GM23338 (cell line): Measurements from ENCODE around the gene SF1. TPM values are rescaled to one million over a fixed set of nuclear protein-coding genes. Genes with fewer than 3 reads are reported as not detected.

Source experiments
- ATAC-seq: fragments of 200-7000 bp; cut with Tn5 transposase; 3 replicates; pipeline ENCODE4 v1.9.1; 2020
- DNase-seq: peaks from one replicate; pipeline ENCODE4 v3.0.0-alpha.2; 2015; ENCODE audit warnings: low spot score
- H2AFZ ChIP-seq: fragments of 200-600 bp; sonication (generic); 2 replicates; pipeline ENCODE4 v1.8.0; 2016; ENCODE audit warnings: antibody characterized with exemption, mild to moderate bottlenecking, moderate library complexity
- H3F3A ChIP-seq: fragments of 200-600 bp; sonication (generic); replicated peaks from 2 replicates; pipeline ENCODE4 v1.8.0; 2017; ENCODE audit warnings: antibody characterized with exemption, mixed run types, low read depth
- H3K27ac ChIP-seq: fragments of 200-600 bp; sonication (generic); 2 replicates; pipeline ENCODE4 v1.6.1; 2016; ENCODE audit warnings: low read depth
- H3K27me3 ChIP-seq: fragments of 200-600 bp; sonication (generic); 2 replicates; pipeline ENCODE4 v1.8.0; 2016; ENCODE audit warnings: mild to moderate bottlenecking, mixed run types, moderate library complexity; ENCODE audit not compliant: insufficient read depth
- H3K36me3 ChIP-seq: fragments of 200-600 bp; sonication (generic); 2 replicates; pipeline ENCODE4 v1.8.0; 2016; ENCODE audit warnings: mild to moderate bottlenecking; ENCODE audit not compliant: insufficient read depth
- H3K4me1 ChIP-seq: fragments of 200-600 bp; sonication (generic); 2 replicates; pipeline ENCODE4 v1.8.0; 2016; ENCODE audit warnings: mild to moderate bottlenecking, moderate library complexity; ENCODE audit not compliant: insufficient read depth
- H3K4me2 ChIP-seq: fragments of 200-600 bp; sonication (generic); 2 replicates; pipeline ENCODE4 v1.7.1; 2017; ENCODE audit warnings: mixed run types
- H3K4me3 ChIP-seq: fragments of 200-600 bp; sonication (generic); 2 replicates; pipeline ENCODE4 v1.6.1; 2016; ENCODE audit warnings: mixed run types
- H3K79me2 ChIP-seq: fragments of 200-600 bp; sonication (generic); replicated peaks from 2 replicates; pipeline ENCODE4 v1.8.0; 2017; ENCODE audit warnings: mild to moderate bottlenecking; ENCODE audit not compliant: insufficient read depth
- H3K9me2 ChIP-seq: fragments of 200-600 bp; sonication (generic); 2 replicates; pipeline ENCODE4 v1.8.0; 2017; ENCODE audit not compliant: insufficient read depth
- H4K20me1 ChIP-seq: fragments of 200-600 bp; sonication (generic); replicated peaks from 2 replicates; pipeline ENCODE4 v1.8.0; 2017; ENCODE audit warnings: mild to moderate bottlenecking; ENCODE audit not compliant: insufficient read depth
- H3K27ac Mint-ChIP-seq: 2 replicates; pipeline ENCODE4 v1.8.0; 2020; ENCODE audit warnings: inconsistent platforms, mild to moderate bottlenecking, moderate library complexity, mixed read lengths
- H3K27me3 Mint-ChIP-seq: 3 replicates; pipeline ENCODE4 v1.8.0; 2022; ENCODE audit warnings: low read depth, mild to moderate bottlenecking, moderate library complexity, mixed read lengths, inconsistent platforms; ENCODE audit not compliant: insufficient read depth, poor library complexity
- H3K36me3 Mint-ChIP-seq: 3 replicates; pipeline ENCODE4 v1.8.0; 2021; ENCODE audit warnings: low read depth, mild to moderate bottlenecking, inconsistent platforms, moderate library complexity, mixed read lengths
- H3K4me1 Mint-ChIP-seq: 3 replicates; pipeline ENCODE4 v1.8.0; 2020; ENCODE audit warnings: mild to moderate bottlenecking, inconsistent platforms, mixed read lengths
- H3K4me3 Mint-ChIP-seq: 3 replicates; pipeline ENCODE4 v1.8.0; 2021; ENCODE audit warnings: moderate library complexity, mild to moderate bottlenecking, inconsistent platforms, mixed read lengths
- H3K9me3 Mint-ChIP-seq: 3 replicates; pipeline ENCODE4 v1.8.0; 2020; ENCODE audit warnings: moderate library complexity, mild to moderate bottlenecking, inconsistent platforms, mixed read lengths
- CREB1 ChIP-seq: fragments of 250-450 bp; sonication (Bioruptor Pico); IDR thresholded peaks from 2 replicates; pipeline ENCODE4 v1.5.0; 2020; ENCODE audit warnings: low read depth, mild to moderate bottlenecking, moderate library complexity
- NANOG ChIP-seq: IDR thresholded peaks from 2 replicates; pipeline ENCODE4 v1.6.1; 2016; ENCODE audit warnings: antibody characterized with exemption, borderline replicate concordance
- STAT1 ChIP-seq: IDR thresholded peaks from one replicate; pipeline ENCODE4 v1.6.1; 2016; ENCODE audit warnings: antibody characterized with exemption; ENCODE audit not compliant: unreplicated experiment
- polyA plus RNA-seq: library from polyadenylated mRNA; unstranded; fragments of >200 nt; fragmentation: Nextera tagmentation; extraction: Ambion mirVana; gene quantifications from 2 replicates; pipeline ENCODE4 v1.2.1, GENCODE V29; 2016
- total RNA-seq: library from RNA; depleted of rRNA; stranded (reverse); fragments of >200 nt; shearing (Covaris generic); gene quantifications from 2 replicates; pipeline ENCODE4 v1.2.3, GENCODE V29; 2014
- TF ChIP-seq, protein P1 (sequence below), 2 experiments: fragments of 200-600 bp in 1 of 2; sonication (generic) in 1 of 2; conservative IDR thresholded peaks; 2 replicates each; pipeline versions ENCODE4 v1.5.1 to v1.6.1; 2016 to 2017; ENCODE audit warnings: antibody characterized with exemption in 2 of 2, low read depth in 2 of 2, mild to moderate bottlenecking in 2 of 2, moderate library complexity in 1 of 2
- TF ChIP-seq, protein P2 (sequence below): IDR thresholded peaks from 2 replicates; pipeline ENCODE4 v1.6.1; 2016; ENCODE audit warnings: antibody characterized with exemption
- TF ChIP-seq, protein P3 (sequence below): IDR thresholded peaks from one replicate; pipeline ENCODE4 v1.6.1; 2018; ENCODE audit warnings: antibody characterized with exemption; ENCODE audit not compliant: unreplicated experiment

Gene SF1
- total and polyA plus RNA-seq, 2 experiments from 2014 or later = 76.9 to 252 TPM

- TF ChIP-seq, protein P1, sequence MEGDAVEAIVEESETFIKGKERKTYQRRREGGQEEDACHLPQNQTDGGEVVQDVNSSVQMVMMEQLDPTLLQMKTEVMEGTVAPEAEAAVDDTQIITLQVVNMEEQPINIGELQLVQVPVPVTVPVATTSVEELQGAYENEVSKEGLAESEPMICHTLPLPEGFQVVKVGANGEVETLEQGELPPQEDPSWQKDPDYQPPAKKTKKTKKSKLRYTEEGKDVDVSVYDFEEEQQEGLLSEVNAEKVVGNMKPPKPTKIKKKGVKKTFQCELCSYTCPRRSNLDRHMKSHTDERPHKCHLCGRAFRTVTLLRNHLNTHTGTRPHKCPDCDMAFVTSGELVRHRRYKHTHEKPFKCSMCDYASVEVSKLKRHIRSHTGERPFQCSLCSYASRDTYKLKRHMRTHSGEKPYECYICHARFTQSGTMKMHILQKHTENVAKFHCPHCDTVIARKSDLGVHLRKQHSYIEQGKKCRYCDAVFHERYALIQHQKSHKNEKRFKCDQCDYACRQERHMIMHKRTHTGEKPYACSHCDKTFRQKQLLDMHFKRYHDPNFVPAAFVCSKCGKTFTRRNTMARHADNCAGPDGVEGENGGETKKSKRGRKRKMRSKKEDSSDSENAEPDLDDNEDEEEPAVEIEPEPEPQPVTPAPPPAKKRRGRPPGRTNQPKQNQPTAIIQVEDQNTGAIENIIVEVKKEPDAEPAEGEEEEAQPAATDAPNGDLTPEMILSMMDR (conservative IDR thresholded peaks at IDR 0.05; ENCODE audit: low read depth in 2 of 2) = no peak
- no peak for TF ChIP-seq NANOG
- TF ChIP-seq, protein P2, sequence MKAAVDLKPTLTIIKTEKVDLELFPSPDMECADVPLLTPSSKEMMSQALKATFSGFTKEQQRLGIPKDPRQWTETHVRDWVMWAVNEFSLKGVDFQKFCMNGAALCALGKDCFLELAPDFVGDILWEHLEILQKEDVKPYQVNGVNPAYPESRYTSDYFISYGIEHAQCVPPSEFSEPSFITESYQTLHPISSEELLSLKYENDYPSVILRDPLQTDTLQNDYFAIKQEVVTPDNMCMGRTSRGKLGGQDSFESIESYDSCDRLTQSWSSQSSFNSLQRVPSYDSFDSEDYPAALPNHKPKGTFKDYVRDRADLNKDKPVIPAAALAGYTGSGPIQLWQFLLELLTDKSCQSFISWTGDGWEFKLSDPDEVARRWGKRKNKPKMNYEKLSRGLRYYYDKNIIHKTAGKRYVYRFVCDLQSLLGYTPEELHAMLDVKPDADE = no peak
- TF ChIP-seq STAT1 = no peak
- TF ChIP-seq, protein P3, sequence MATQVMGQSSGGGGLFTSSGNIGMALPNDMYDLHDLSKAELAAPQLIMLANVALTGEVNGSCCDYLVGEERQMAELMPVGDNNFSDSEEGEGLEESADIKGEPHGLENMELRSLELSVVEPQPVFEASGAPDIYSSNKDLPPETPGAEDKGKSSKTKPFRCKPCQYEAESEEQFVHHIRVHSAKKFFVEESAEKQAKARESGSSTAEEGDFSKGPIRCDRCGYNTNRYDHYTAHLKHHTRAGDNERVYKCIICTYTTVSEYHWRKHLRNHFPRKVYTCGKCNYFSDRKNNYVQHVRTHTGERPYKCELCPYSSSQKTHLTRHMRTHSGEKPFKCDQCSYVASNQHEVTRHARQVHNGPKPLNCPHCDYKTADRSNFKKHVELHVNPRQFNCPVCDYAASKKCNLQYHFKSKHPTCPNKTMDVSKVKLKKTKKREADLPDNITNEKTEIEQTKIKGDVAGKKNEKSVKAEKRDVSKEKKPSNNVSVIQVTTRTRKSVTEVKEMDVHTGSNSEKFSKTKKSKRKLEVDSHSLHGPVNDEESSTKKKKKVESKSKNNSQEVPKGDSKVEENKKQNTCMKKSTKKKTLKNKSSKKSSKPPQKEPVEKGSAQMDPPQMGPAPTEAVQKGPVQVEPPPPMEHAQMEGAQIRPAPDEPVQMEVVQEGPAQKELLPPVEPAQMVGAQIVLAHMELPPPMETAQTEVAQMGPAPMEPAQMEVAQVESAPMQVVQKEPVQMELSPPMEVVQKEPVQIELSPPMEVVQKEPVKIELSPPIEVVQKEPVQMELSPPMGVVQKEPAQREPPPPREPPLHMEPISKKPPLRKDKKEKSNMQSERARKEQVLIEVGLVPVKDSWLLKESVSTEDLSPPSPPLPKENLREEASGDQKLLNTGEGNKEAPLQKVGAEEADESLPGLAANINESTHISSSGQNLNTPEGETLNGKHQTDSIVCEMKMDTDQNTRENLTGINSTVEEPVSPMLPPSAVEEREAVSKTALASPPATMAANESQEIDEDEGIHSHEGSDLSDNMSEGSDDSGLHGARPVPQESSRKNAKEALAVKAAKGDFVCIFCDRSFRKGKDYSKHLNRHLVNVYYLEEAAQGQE = no peak
Measured at GRCh38 chr11:64758330-64759079, 19.8 kb downstream of the SF1 start (continued).

DNA sequence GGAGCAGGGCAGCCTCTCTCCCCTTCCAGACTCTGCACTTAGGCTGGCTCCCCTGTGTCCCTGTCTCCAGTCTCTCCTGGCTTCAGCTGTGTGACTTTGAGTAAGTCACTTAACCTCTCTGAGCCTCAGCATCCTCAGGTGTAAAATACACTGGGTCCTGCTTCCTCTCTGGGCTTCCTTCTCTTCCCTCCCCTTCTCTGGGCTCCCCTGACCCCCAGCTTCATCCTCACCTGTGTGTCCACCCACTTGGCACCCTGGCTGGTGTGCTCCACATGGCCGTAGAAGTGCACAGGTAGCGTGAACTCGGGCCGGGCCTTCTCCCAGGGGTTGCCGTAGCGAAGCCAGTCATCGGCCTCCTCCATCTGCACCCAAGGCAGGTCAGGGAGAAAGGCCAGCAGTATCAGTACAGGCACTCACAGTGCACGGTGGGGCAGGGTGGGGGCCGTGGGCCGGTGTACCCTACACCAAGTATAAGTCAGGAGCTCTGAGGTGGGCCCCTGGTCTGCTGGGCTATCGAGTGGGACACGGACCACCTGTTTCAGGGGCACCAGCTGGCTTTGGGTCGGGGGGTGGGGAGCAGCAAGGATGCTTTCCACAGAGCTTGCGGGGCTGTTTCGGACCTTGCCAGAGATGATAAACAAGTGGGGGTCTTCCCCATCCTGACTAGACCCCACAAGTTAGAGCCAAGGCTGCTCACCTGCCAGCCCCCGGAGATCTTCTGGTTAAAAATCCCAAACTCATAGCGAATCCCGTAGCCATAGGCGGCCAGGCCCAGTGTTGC lies 20.6 kb downstream of the SF1 start:
- H3K4me3 ChIP-seq = no peak overlapping the region
- H3K27ac ChIP-seq = no peak overlapping the region
- peaks cover 27% of the 10 kb centered on the region for H3F3A ChIP-seq
- H3K9me2 ChIP-seq = no peaks in the 10 kb centered on the region
- Mint-ChIP-seq H3K36me3 (peaks cover 11% of the 10 kb centered on the region; the same call in 2 of the 3 replicates), H3K4me1 (peaks cover 52% of the 10 kb centered on the region), H3K9me3 (no peaks in the 10 kb centered on the region; the same call in 1 of the 3 replicates), H3K4me3 (no peak overlapping the region; the same call in 2 of the 3 replicates), H3K27ac (no peak overlapping the region), H3K27me3 (peaks cover 32% of the 10 kb centered on the region)
- TF ChIP-seq, protein P3 = no peak
- TF ChIP-seq CREB1 (CRISPR knock-in tag) (no peak), STAT1 (no peak)
- TF ChIP-seq, protein P1 (conservative IDR thresholded peaks at IDR 0.05; ENCODE audit: low read depth in 2 of 2) = no peak
- H3K4me1 ChIP-seq = peaks cover 36% of the 10 kb centered on the region
- no peak for ATAC-seq
- no peak overlapping the region for H3K4me2 ChIP-seq
- H2AFZ ChIP-seq = no peak overlapping the region
- H3K27me3 ChIP-seq = no peaks in the 10 kb centered on the region
- H3K79me2 ChIP-seq = no peaks in the 10 kb centered on the region
- H4K20me1 ChIP-seq = no peaks in the 10 kb centered on the region
- no peak for DNase-seq
- no peaks in the 10 kb centered on the region for H3K36me3 ChIP-seq
